Psoas muscle (tissue), 8 donors: ENCODE data around the gene FRS3. TPM values are rescaled to one million over a fixed set of nuclear protein-coding genes. Genes with fewer than 3 reads are reported as not detected.

ENCODE experiments used
- ATAC-seq, 4 donors: fragments of 200-7000 bp; cut with Tn5 transposase; one replicate each; pipeline ENCODE4 v1.9.1; 2020; ENCODE audit warnings: moderate library complexity in 3 of 4, mild to moderate bottlenecking in 2 of 4
- DNase-seq, 2 donors: peaks; one replicate each; pipeline ENCODE4 v3.0.0-alpha.2; 2020
- H3K27ac ChIP-seq: fragments of 200-600 bp; one replicate; pipeline ENCODE4 v1.8.0; 2022
- H3K27me3 ChIP-seq, 3 donors: fragments of 200-600 bp in 1 of 3; one replicate each; pipeline versions ENCODE4 v1.6.1 to v1.8.0; 2013 to 2022; ENCODE audit warnings: low read length in 2 of 3, mild to moderate bottlenecking in 2 of 3, moderate library complexity in 1 of 3; ENCODE audit not compliant: insufficient read depth in 3 of 3
- H3K36me3 ChIP-seq, 2 donors: fragments of 200-600 bp in 1 of 2; one replicate each; pipeline versions ENCODE4 v1.6.1 to v1.8.0; 2013 to 2022; ENCODE audit warnings: low read depth in 1 of 2, mild to moderate bottlenecking in 1 of 2, moderate library complexity in 1 of 2; ENCODE audit not compliant: insufficient read depth in 1 of 2
- H3K4me1 ChIP-seq: fragments of 200-600 bp; one replicate; pipeline ENCODE4 v1.8.0; 2022
- H3K4me3 ChIP-seq: fragments of 200-600 bp; one replicate; pipeline ENCODE4 v1.8.0; 2022; ENCODE audit warnings: mild to moderate bottlenecking
- H3K9me3 ChIP-seq: fragments of 200-600 bp; one replicate; pipeline ENCODE4 v1.8.0; 2022
- WGBS, 3 donors: extraction: QIAGEN DNeasy Blood & Tissue Kit; methylation state at CpG; one replicate each; pipeline versions ENCODE4 v1.1.6 to v1.1.7; 2013; 5-methylcytosine and 5-hydroxymethylcytosine counted together
- intact Hi-C, 2 donors: fragments of 100-400 bp; cut with DNase I; formaldehyde crosslinking; loops; one replicate each; pipeline versions ENCODE4 v1.11.0 to v1.14.2; 2022
- polyA plus RNA-seq, 3 donors: library from polyadenylated mRNA; stranded (reverse); fragments of 200-250 nt; gene quantifications; one replicate each; pipeline ENCODE4 v1.2.3, GENCODE V29; 2013
- total RNA-seq, 4 donors: library from RNA; stranded (reverse); fragmentation: NEBNext Ultra II Directional in 2 of 4; extraction: Animal tissue kit (Norgen Biotek cat#: 25700) in 2 of 4; gene quantifications; one replicate each; pipeline versions ENCODE4 v1.2.1 to v1.2.4, GENCODE V29; 2021 to 2023
- TF ChIP-seq, protein P1 (sequence below): fragments of 200-600 bp; IDR thresholded peaks from one replicate; pipeline ENCODE4 v1.8.0; 2022; ENCODE audit warnings: antibody characterized with exemption
- donor health status: healthy with polysubstance abuse.
- donor health status: DM: no; HTN: no; CAD: no; lungs with moderate emphysema.
- donor health status: Bipolar disorder and iron deficiency.
- donor health status: healthy.
- donor health status: DM: yes; HTN: yes; CAD: no.
- donor health status: DM: no; HTN: no; CAD: no.
- donor health status: DM: no; HTN: no; CAD: no.
- donor health status: DM: yes; HTN: yes; CAD: no.

FRS3 gene
- total and polyA plus RNA-seq, 7 donors = 4.0 to 6.8 (median 5.4) TPM

GRCh38 chr6:41786451-41787218 is 6.9 kb upstream of the FRS3 start:
- Histone ChIP-seq H3K27me3 (no peaks in the 10 kb centered on the region), H3K36me3 (peaks cover 7 to 30% of the 10 kb centered on the region in 2 donors), H3K4me1 (peaks cover 30% of the 10 kb centered on the region), H3K4me3 (peak overlapping the region; percentile 75), H3K9me3 (no peaks in the 10 kb centered on the region), H3K27ac (peak overlapping the region; percentile 85)
- 0 to 1% (median 0%) methylated on average over 50 to 58 of the region's 58 CpGs for WGBS, 3 donors
- intact Hi-C loops = loop anchor here (2.0 to 10.0 kb wide), 2 partner anchors 108 to 134 kb away; partner anchors contain the start of genes BYSL (in 2 of the 2), MED20 (in 2 of the 2) and USP49 (in 1 of the 2)
- ATAC-seq (peak; percentile 88 to 91 (median 90)), DNase-seq (peak; percentile 91 to 94)
- TF ChIP-seq, protein P1, sequence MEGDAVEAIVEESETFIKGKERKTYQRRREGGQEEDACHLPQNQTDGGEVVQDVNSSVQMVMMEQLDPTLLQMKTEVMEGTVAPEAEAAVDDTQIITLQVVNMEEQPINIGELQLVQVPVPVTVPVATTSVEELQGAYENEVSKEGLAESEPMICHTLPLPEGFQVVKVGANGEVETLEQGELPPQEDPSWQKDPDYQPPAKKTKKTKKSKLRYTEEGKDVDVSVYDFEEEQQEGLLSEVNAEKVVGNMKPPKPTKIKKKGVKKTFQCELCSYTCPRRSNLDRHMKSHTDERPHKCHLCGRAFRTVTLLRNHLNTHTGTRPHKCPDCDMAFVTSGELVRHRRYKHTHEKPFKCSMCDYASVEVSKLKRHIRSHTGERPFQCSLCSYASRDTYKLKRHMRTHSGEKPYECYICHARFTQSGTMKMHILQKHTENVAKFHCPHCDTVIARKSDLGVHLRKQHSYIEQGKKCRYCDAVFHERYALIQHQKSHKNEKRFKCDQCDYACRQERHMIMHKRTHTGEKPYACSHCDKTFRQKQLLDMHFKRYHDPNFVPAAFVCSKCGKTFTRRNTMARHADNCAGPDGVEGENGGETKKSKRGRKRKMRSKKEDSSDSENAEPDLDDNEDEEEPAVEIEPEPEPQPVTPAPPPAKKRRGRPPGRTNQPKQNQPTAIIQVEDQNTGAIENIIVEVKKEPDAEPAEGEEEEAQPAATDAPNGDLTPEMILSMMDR = peak; percentile 82

DNA sequence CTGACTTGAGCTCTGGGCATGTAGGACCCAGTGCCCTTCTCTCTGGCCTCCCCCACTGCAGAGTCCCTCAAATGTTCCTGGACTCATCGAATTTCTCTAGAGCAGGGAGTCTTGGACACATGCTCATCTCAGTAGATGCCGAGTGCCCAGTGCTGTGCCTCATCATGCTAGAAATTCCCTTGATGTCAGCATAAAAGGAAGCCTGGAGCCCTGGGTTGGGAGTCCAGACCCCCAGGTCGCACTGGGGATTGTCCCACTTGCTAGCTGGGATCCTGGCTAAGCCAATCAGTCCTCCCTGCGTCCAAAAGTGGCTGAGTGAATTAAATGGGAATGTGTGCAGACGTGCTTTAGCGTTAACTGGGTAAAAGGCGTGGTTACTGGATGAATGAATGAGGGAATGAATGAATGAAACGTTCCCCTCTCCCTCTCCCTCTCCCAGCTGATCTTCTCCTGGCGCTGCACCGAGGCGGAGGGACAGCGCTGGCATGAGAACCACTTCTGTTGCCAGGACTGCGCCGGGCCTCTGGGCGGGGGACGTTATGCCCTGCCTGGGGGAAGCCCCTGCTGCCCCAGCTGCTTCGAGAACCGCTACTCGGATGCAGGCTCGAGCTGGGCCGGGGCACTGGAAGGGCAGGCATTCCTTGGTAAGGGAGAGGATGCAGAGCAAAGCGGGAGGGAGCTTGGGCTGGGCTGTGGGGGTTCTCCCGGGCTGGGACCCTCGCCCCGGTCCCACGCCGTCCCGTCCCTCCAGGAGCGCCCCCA is 6.2 kb upstream of the FRS3 start:
- no peaks in the 10 kb centered on the region for H3K27me3 ChIP-seq
- H3K27ac ChIP-seq = peak overlapping the region; percentile 85
- peak; percentile 31 to 60 for DNase-seq
- H3K4me3 ChIP-seq = peak overlapping the region; percentile 75
- intact Hi-C loops = loop anchor here (2.0 to 10.0 kb wide), 2 partner anchors 109 to 135 kb away; partner anchors contain the start of genes BYSL (in 2 of the 2), MED20 (in 2 of the 2) and USP49 (in 1 of the 2)
- H3K36me3 ChIP-seq = peaks cover 7 to 22% of the 10 kb centered on the region in 2 donors
- TF ChIP-seq, protein P1 = no peak
- ATAC-seq = no peak
- 12 to 19% (median 14%) methylated on average over 27 to 29 of the region's 29 CpGs for WGBS, 3 donors
- no peaks in the 10 kb centered on the region for H3K9me3 ChIP-seq
- peaks cover 32% of the 10 kb centered on the region for H3K4me1 ChIP-seq

DNA sequence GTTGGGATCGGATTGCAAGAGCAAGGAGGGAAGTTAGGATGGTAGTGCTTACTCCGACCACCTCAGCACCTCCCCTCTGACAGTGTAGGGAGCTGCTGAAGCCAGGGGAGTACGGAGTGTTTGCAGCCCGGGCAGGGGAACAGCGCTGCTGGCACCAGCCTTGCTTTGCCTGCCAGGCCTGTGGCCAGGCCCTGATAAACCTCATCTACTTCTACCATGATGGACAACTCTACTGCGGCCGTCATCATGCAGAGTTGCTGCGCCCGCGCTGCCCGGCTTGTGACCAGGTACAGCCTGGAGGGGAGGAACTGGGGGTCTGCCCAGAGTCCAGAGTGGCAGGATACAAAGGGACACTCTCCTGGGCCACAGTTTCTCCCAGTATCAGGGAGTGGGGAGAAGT is 5.6 kb upstream of the FRS3 start:
- H3K27me3 ChIP-seq = no peaks in the 10 kb centered on the region
- intact Hi-C loops = loop anchor here in 1 of 2 donors (10.0 kb wide), 1 partner anchor 110 kb away; the partner anchor contains the start of gene USP49
- H3K4me3 ChIP-seq = no peak overlapping the region
- ATAC-seq = no peak
- H3K4me1 ChIP-seq = peaks cover 26% of the 10 kb centered on the region
- H3K27ac ChIP-seq = no peak overlapping the region
- peaks cover 6 to 16% of the 10 kb centered on the region in 2 donors for H3K36me3 ChIP-seq
- DNase-seq = no peak
- H3K9me3 ChIP-seq = no peaks in the 10 kb centered on the region
- TF ChIP-seq, protein P1 = no peak
- 81 to 86% (median 83%) methylated on average over 11 of the region's 11 CpGs for WGBS, 3 donors

GRCh38 chr6:41784581-41785171 is 5.0 kb upstream of the FRS3 start:
- Histone ChIP-seq H3K9me3 (no peaks in the 10 kb centered on the region), H3K4me1 (peaks cover 25% of the 10 kb centered on the region), H3K4me3 (no peak overlapping the region), H3K27me3 (no peaks in the 10 kb centered on the region), H3K27ac (no peak overlapping the region), H3K36me3 (peaks cover 3 to 10% of the 10 kb centered on the region in 2 donors)
- intact Hi-C loops = loop anchor here (5.0 to 10.0 kb wide), 2 partner anchors 110 to 258 kb away; partner anchors contain the start of gene USP49 (in 1 of the 2)
- DNase-seq (no peak), ATAC-seq (no peak)
- TF ChIP-seq, protein P1 = no peak
- 67 to 75% (median 74%) methylated on average over 5 of the region's 5 CpGs for WGBS, 3 donors
